Type B pancreatic cell (in vitro differentiated cells): ENCODE measurements around the gene PDLIM1. TPM values are rescaled to one million over a fixed set of nuclear protein-coding genes. Genes with fewer than 3 reads are reported as not detected.

Source experiments
- DNase-seq: peaks from one replicate; pipeline ENCODE4 v3.0.0; 2021; ENCODE audit warnings: mixed read lengths; ENCODE audit not compliant: unreplicated experiment; ENCODE audit errors: extremely low spot score
- H3K27ac Mint-ChIP-seq: 2 replicates; pipeline ENCODE4 v1.8.0; 2021; ENCODE audit warnings: mild to moderate bottlenecking, mixed read lengths
- H3K27me3 Mint-ChIP-seq: 2 replicates; pipeline ENCODE4 v1.8.0; 2021; ENCODE audit warnings: mixed read lengths
- H3K36me3 Mint-ChIP-seq: 2 replicates; pipeline ENCODE4 v1.8.0; 2021; ENCODE audit warnings: mixed read lengths
- H3K4me1 Mint-ChIP-seq: one replicate; pipeline ENCODE4 v1.8.0; 2021; ENCODE audit warnings: mixed read lengths; ENCODE audit not compliant: unreplicated experiment
- H3K4me3 Mint-ChIP-seq: 2 replicates; pipeline ENCODE4 v1.8.0; 2021; ENCODE audit warnings: mild to moderate bottlenecking, mixed read lengths
- H3K9me3 Mint-ChIP-seq: 2 replicates; pipeline ENCODE4 v1.8.0; 2021; ENCODE audit warnings: mixed read lengths
- CTCF ChIP-seq: fragments of 200-600 bp; sonication (generic); conservative IDR thresholded peaks from 2 replicates; pipeline ENCODE4 v1.5.0; 2021; ENCODE audit warnings: antibody characterized with exemption, mild to moderate bottlenecking
- total RNA-seq: library from RNA; stranded (reverse); gene quantifications from 2 replicates; pipeline ENCODE4 v1.2.1, GENCODE V29; 2021; ENCODE audit warnings: low replicate concordance

Gene PDLIM1
- total RNA-seq, 1 donor from 2014 or later = 171 TPM

- peaks cover 4% of the 10 kb centered on the region for H3K27me3 Mint-ChIP-seq
- H3K4me1 Mint-ChIP-seq = peaks cover 5% of the 10 kb centered on the region
- no peak overlapping the region for H3K27ac Mint-ChIP-seq
- H3K9me3 Mint-ChIP-seq = no peaks in the 10 kb centered on the region
- DNase-seq = no peak
- H3K36me3 Mint-ChIP-seq = peaks cover 4% of the 10 kb centered on the region
- no peak for TF ChIP-seq CTCF
- H3K4me3 Mint-ChIP-seq = no peak overlapping the region
Observed at GRCh38 chr10:95312986-95313495, 22.2 kb upstream of the PDLIM1 start.

- Mint-ChIP-seq H3K4me3 (no peak overlapping the region), H3K9me3 (no peaks in the 10 kb centered on the region), H3K27ac (no peak overlapping the region), H3K4me1 (peaks cover 5% of the 10 kb centered on the region), H3K27me3 (peaks cover 4% of the 10 kb centered on the region), H3K36me3 (peaks cover 3% of the 10 kb centered on the region)
- no peak for DNase-seq
- no peak for TF ChIP-seq CTCF
Observed at GRCh38 chr10:95312257-95312656, 21.5 kb upstream of the PDLIM1 start.

GRCh38 chr10:95309958-95310357 is 19.2 kb upstream of the PDLIM1 start:
- peaks cover 4% of the 10 kb centered on the region for H3K27me3 Mint-ChIP-seq
- no peaks in the 10 kb centered on the region for H3K9me3 Mint-ChIP-seq
- H3K4me1 Mint-ChIP-seq = peaks cover 5% of the 10 kb centered on the region
- H3K36me3 Mint-ChIP-seq = peaks cover 3% of the 10 kb centered on the region
- H3K4me3 Mint-ChIP-seq = no peak overlapping the region
- TF ChIP-seq CTCF = no peak
- no peak for DNase-seq
- no peak overlapping the region for H3K27ac Mint-ChIP-seq

- H3K9me3 Mint-ChIP-seq = no peaks in the 10 kb centered on the region
- peaks cover 5% of the 10 kb centered on the region for H3K4me1 Mint-ChIP-seq
- no peak for TF ChIP-seq CTCF
- H3K36me3 Mint-ChIP-seq = peaks cover 3% of the 10 kb centered on the region
- DNase-seq = no peak
- H3K4me3 Mint-ChIP-seq = no peak overlapping the region
- peaks cover 4% of the 10 kb centered on the region for H3K27me3 Mint-ChIP-seq
- peak overlapping the region; percentile 56 for H3K27ac Mint-ChIP-seq
Observed at GRCh38 chr10:95308389-95309302, 17.8 kb upstream of the PDLIM1 start.

GRCh38 chr10:95306851-95307250 is 16.0 kb upstream of the PDLIM1 start:
- no peak for DNase-seq
- no peak overlapping the region for H3K4me3 Mint-ChIP-seq
- TF ChIP-seq CTCF = no peak
- H3K4me1 Mint-ChIP-seq = peaks cover 5% of the 10 kb centered on the region
- H3K9me3 Mint-ChIP-seq = no peaks in the 10 kb centered on the region
- peaks cover 4% of the 10 kb centered on the region for H3K27me3 Mint-ChIP-seq
- peaks cover 3% of the 10 kb centered on the region for H3K36me3 Mint-ChIP-seq
- no peak overlapping the region for H3K27ac Mint-ChIP-seq
